ENCODE results near the gene CHERP. TPM values are rescaled to one million over a fixed set of nuclear protein-coding genes. Genes with fewer than 3 reads are reported as not detected.

The CHERP gene
- total and polyA plus RNA-seq, 2 experiments from 2014 or later, result 31.6 to 41.2 TPM

GRCh38 chr19:16548956-16549355 lies 6.7 kb upstream of the CHERP start:
- Mint-ChIP-seq H3K27me3 (ENCODE audit: insufficient read depth, low read depth, poor library complexity) (peaks cover 9% of the 10 kb centered on the region), H3K4me1 (peaks cover 4% of the 10 kb centered on the region; the same call in 2 of the 3 replicates), H3K27ac (no peak overlapping the region), H3K4me3 (no peak overlapping the region), H3K9me3 (no peaks in the 10 kb centered on the region), H3K36me3 (ENCODE audit: low read depth) (peaks cover 18% of the 10 kb centered on the region)
- no peak overlapping the region for H3K4me2 ChIP-seq
- H2AFZ ChIP-seq, result no peak overlapping the region
- TF ChIP-seq ZNF462 (CRISPR knock-in tag; IDR thresholded peaks at IDR 0.05) (no peak), ZNF331 (CRISPR knock-in tag; IDR thresholded peaks at IDR 0.05; ENCODE audit: low read depth) (no peak), ETS1 (IDR thresholded peaks at IDR 0.05) (no peak)
- H3K27me3 ChIP-seq (ENCODE audit: insufficient read depth), result no peaks in the 10 kb centered on the region
- H3K27ac ChIP-seq (ENCODE audit: low read depth), result no peak overlapping the region
- H3K9me2 ChIP-seq (ENCODE audit: insufficient read depth), result no peaks in the 10 kb centered on the region
- no peaks in the 10 kb centered on the region; the same call in 1 of the 2 replicates for H3K4me1 ChIP-seq (ENCODE audit: insufficient read depth)
- H3K36me3 ChIP-seq (ENCODE audit: insufficient read depth), result peaks cover 8% of the 10 kb centered on the region; the same call in 1 of the 2 replicates
- H4K20me1 ChIP-seq (replicated peaks; ENCODE audit: insufficient read depth), result peaks cover 3% of the 10 kb centered on the region; the same call in 1 of the 2 replicates
- ATAC-seq, result no peak
- peaks cover 7% of the 10 kb centered on the region for H3K79me2 ChIP-seq (replicated peaks; ENCODE audit: insufficient read depth)
- H3F3A ChIP-seq (replicated peaks; ENCODE audit: low read depth), result no peaks in the 10 kb centered on the region
- H3K4me3 ChIP-seq, result no peak overlapping the region
- DNase-seq (ENCODE audit: low spot score), result no peak

Data from GM23338 (cell line).